ENCODE results near the gene FTO.
"Not testable (repeated sequence)": the region's sequence is repeated elsewhere in the genome, so short reads cannot be mapped to it uniquely, and the experiment has no call there.

Gene FTO

DNA sequence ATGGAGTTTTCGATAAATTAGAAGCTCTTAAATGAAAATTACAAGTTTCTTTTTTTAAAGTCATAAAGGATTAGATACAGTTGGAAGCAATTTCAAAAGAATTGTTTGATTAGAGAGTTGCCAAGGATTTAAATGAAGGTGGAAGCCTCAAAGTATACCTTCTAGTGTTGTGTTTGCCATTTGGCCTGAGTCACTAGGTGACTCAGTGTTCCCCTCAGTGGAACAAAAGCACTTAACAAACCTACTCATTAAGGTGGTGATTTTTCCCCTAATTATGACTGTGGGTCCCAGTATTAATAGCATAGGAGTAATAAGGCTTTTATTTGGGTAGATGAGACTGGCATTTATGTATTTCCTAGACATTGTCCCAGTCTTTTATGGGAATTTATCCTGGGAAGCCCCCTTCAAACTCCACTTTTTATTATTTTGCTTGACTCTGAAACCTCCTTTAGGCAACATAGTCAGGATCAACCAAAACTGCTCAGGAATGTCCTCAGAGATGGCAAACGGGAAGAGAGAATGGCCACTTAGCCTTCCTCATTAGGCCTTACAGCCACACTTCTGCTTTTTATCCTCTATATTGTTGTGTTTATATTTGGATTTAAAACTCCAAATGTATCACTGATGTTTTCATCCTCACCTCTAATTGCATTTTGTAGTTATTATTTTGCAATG lies 161.0 kb downstream of the FTO start:
- no peak for DNase-seq (ENCODE audit: low read depth in 2 of 2)

DNA sequence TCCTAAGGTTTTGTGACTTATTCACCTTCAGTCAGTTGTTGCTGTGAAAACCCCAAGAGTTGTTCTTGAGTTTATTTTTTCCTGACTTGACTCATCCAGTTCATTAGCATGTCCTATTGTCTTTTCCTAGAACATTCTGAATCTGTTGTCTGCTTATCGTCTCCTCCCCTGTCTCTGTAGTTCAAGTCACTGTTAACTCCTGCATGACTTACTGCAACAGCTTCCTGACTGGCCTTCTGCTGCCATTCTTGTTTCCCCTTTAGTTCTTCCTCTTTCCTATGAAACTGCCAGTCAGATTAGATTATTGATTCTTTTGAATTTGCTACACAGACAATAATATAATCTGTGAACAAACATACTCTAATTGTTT lies 161.5 kb downstream of the FTO start:
- DNase-seq (ENCODE audit: low read depth in 2 of 2): no peak

DNA sequence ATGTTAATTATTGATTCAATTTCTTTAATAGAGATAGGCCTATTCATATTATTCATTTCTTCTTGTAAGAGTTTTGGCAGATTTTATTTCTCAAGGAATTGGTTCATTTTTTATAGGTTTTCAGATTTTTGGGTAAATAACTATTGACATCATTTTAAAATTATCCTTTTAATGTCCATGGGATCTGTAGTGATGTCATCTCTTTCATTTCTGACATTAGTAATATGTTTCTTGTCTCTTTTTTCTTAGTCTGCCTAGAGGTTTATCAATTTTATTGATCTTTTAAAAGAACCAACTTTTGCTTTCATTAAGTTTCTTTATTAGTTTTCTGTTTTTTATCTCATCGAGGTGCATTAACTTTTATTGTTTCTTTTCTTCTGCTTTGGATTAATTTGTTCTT lies 162.6 kb downstream of the FTO start:
- no peak for DNase-seq (ENCODE audit: low read depth in 2 of 2)

- no peak for DNase-seq (ENCODE audit: low read depth in 2 of 2)
These were observed 166.9 kb downstream of the FTO start for GRCh38 chr16:53870831-53871230.

GRCh38 chr16:53872248-53873221 lies 168.6 kb downstream of the FTO start:
- DNase-seq (ENCODE audit: low read depth in 2 of 2): peak; percentile 83 to 84

DNA sequence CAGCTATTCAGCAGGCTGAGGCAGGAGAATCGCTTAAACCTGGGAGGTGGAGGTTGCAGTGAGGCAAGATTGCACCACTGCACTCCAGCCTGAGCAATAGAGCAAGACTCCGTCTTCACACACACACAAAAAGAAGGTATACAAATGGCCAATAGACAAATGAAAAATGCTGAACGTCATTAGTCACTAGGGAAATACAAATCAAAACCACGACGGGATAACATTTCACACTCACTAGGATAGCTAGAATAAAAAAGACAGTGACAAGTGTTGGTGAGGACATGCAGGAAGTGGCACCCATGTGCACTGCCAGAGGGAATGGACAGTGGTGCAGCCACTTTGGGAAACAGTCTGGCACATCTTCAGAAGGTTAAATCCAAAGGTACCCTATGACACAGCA lies 172.9 kb downstream of the FTO start:
- no peak for DNase-seq (ENCODE audit: low read depth in 2 of 2)

GRCh38 chr16:53878216-53878615 lies 174.3 kb downstream of the FTO start:
- no peak for DNase-seq (ENCODE audit: low read depth in 2 of 2)

DNA sequence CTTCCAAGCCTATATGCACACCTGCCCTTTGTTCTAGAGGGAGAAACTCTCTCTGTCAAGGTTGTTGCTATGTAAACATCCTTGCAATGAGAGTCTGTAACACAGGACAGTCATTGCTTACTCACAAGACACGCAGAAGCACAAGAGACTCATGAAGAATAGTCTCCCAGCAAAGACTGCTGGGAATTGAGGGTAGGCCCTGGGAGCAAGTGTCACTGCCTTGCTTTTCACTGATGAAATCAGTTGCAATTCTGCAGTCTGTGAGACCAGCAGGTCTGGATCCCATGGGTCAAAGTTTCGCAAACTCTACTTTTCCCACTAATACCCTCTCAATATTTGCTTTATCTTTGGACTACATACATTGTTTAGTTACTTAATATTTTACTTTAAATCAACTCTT lies 177.4 kb downstream of the FTO start:
- peak; percentile 42 to 54 for DNase-seq (ENCODE audit: low read depth in 2 of 2)

DNA sequence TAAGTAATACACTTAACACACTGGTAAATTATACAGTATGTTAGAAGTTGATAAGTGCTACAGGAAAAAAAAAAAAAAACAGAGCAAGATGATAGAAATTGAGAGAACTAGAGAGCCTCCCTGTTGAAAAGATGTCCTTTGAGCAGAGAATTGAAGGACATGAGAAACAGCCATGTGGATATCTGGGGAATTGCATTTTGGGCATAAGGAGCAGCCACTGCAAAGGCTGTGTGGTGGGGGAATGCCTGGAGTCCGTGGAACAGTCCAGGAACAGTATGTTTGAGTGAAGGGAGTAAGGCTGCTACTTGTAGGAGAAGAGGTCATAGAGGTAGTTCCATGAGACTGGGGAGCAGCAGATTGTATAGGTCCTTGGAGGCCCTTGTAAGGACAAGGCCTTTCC lies 178.4 kb downstream of the FTO start:
- no peak for DNase-seq (ENCODE audit: low read depth in 2 of 2)

GRCh38 chr16:53884748-53885147 lies 180.8 kb downstream of the FTO start:
- no peak for DNase-seq (ENCODE audit: low read depth in 2 of 2)

DNA sequence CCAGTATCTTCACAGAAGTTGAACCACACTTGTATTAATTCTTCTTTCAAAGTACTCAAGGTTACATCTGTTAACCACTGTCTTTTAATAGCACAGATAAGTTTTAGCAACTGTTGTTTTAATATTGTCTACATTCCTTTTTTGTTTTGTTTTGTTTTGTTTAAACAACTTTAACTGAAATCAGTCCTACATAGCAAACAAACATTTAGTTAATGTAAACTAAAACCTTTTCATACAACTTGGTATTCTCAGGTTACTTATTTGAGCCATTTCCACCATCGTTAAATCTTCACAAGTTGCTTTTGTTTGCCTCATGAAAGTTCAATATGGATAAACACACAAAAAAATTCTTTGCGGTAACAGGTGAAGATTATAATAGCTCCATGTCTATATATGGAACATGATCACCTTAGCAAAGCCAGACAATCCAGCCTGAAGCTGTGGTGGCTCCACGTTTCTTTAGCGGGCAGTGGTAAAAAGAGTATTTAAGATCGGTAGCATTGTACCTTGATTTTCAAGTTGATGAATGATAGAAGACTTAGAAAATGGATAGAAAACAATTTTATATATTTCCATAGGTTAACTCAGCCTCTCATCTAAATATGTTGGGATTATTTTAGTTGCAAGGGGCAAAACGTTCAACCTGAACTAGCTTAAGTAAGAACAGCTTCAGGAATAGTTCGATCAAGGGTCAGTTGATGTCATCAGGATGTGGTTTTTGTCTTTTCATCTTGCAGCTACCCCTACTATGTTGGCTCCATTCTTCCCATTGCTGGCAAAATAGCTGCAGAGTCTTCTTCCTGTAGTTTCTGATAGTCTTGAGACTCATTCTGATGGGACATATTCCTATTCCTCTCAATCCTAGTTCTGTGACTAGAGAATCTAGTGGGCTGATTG lies 182.8 kb downstream of the FTO start:
- no peak for DNase-seq (ENCODE audit: low read depth in 2 of 2)

DNA sequence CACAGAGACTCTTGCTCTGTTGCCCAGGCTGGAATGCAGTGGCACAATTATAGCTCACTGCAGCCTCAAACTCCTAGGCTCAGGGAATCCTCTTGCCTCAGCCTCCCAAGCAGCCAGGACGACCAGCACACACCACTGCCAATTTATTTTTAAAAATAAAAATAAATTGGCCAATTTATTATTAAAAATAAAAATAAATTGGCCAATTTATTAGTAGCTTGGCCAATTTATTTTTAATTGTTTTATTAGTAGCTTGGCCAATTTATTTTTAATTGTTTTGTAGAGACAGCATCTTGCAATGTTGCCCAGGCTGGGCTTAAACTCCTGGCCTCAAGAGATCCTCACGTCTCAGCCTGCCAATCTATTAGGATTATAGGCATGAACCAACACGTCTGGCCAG lies 184.3 kb downstream of the FTO start:
- DNase-seq (ENCODE audit: low read depth in 2 of 2): no peak

DNA sequence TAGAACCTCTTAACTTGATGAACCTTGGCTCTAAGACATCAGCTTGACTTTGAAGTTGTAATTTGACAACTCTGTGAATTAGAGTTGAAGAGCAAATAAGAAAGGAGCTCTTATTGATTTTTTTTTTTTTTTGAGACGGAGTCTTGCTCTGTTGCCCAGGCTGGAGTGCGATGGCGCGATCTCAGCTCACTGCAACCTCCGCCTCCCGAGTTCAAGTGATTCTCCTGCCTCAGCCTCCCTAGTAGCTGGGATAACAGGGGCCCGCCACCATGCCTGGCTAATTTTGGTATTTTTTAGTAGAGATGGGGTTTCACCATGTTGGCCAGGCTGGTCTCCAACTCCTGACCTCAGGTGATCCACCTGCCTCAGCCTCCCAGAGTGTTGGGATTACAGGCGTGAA lies 186.9 kb downstream of the FTO start:
- not testable (repeated sequence) for DNase-seq (ENCODE audit: low read depth in 2 of 2)

GRCh38 chr16:53891409-53892139 lies 187.6 kb downstream of the FTO start:
- no peak for DNase-seq (ENCODE audit: low read depth in 2 of 2)

GRCh38 chr16:53892155-53892554 lies 188.2 kb downstream of the FTO start:
- peak; percentile 83 to 84 for DNase-seq (ENCODE audit: low read depth in 2 of 2)

- peak in 1 of 2 experiments; percentile 53 for DNase-seq (ENCODE audit: low read depth in 2 of 2)
These were observed 189.9 kb downstream of the FTO start for GRCh38 chr16:53893731-53894435.

GRCh38 chr16:53894686-53895085 lies 190.7 kb downstream of the FTO start:
- DNase-seq (ENCODE audit: low read depth in 2 of 2): no peak

DNA sequence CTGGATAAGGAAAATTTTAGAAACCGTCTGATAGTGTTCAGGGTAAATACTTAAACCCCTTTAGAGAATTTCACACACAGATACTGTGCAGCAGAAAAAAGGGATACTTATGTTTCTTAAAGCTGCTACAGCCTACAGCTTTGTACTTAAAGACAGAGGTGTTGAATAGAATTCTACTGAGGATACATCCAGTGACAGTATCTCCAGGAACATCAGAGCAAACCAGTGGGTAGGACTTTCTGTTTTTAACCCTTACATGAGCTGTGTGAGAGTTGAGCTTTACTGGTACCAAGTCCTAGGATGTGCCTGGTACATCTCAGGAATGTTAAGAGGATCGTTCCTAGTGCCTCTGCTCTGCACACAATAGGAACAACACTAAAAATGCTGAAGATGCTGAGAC lies 191.5 kb downstream of the FTO start:
- no peak for DNase-seq (ENCODE audit: low read depth in 2 of 2)

DNA sequence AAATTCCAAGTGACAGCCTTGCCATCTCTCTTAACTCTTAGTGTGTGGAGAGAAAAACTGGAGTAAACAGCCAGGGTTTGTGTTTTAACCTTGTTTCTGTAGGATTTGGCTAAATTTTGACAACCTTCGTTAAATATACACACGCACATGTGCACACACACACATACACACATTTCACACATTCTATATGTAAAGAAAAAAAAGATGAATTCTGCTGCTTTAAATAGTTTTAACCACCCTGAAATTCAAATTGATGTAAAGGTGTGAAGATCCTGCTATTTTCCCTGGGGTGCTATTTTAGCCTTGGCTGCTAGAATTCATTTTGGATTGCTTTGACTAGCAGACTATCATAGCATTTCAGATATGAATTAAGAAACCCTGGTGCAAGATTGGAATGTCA lies 191.9 kb downstream of the FTO start:
- no peak for DNase-seq (ENCODE audit: low read depth in 2 of 2)

DNA sequence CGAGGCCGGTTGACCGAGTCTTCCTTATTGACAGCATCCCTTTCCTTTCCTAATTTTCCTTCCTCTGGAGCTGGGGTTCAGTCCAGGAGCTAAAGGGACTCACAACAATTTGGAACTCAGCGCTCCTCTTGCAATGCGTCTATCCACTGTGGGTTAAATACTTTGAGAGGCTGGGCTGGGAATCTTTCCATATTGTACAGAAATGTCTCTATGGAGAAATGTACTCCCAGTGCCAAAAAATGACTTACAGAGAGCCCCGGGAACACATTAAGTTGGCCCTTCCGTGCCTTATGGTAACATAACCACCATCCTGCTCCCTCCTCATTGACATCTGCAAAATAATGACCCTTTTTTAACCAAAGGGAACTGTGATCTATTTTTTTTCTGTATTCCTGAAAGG lies 192.8 kb downstream of the FTO start:
- no peak for DNase-seq (ENCODE audit: low read depth in 2 of 2)

- DNase-seq (ENCODE audit: low read depth in 2 of 2): no peak
These were observed 195.0 kb downstream of the FTO start for GRCh38 chr16:53898993-53899392.

All from fibroblast of skin of left quadriceps (primary cell).